Body of pancreas (tissue), 4 donors: ENCODE measurements around the gene GAST. TPM values are rescaled to one million over a fixed set of nuclear protein-coding genes. Genes with fewer than 3 reads are reported as not detected.

ENCODE experiments used
- ATAC-seq: fragments of 150-250 bp; one replicate; pipeline ENCODE4 v1.9.1; 2016
- DNase-seq, 4 donors: peaks; one replicate each; pipeline ENCODE4 v3.0.0-alpha.2; 2019
- H3K27ac ChIP-seq, 4 donors: fragments of 200-600 bp; sonication (generic); 1 replicate in 3 of 4; 2 replicates in 1 of 4; pipeline versions ENCODE4 v1.5.1 to v1.6.1; 2016 to 2019; ENCODE audit warnings: mild to moderate bottlenecking in 1 of 4, mixed read lengths in 1 of 4, moderate library complexity in 1 of 4
- H3K27me3 ChIP-seq, 2 donors: fragments of 200-600 bp; sonication (generic); one replicate each; pipeline ENCODE4 v1.6.0; 2016; ENCODE audit warnings: mild to moderate bottlenecking in 1 of 2
- H3K36me3 ChIP-seq, 2 donors: fragments of 200-600 bp; sonication (generic); replicated peaks in 1 of 2; 2 replicates each; pipeline ENCODE4 v1.5.1; 2016; ENCODE audit warnings: low read depth in 2 of 2; ENCODE audit not compliant: insufficient read depth in 1 of 2
- H3K4me1 ChIP-seq: fragments of 200-600 bp; sonication (generic); one replicate; pipeline ENCODE4 v1.6.0; 2016
- H3K4me3 ChIP-seq, 2 donors: fragments of 200-600 bp; sonication (generic); 1 replicate in 1 of 2; 2 replicates in 1 of 2; pipeline ENCODE4 v1.5.1; 2016 to 2019
- H3K9me3 ChIP-seq, 3 donors: fragments of 200-600 bp; sonication (generic); 1 replicate in 2 of 3; 2 replicates in 1 of 3; pipeline ENCODE4 v1.5.1; 2016
- POLR2A ChIP-seq, 3 donors: fragments of 450-650 bp; IDR thresholded peaks; one replicate each; pipeline ENCODE4 v1.6.1; 2016; ENCODE audit warnings: antibody characterized with exemption in 3 of 3, mild to moderate bottlenecking in 2 of 3
- WGBS, 2 donors: methylation state at CpG; one replicate each; pipeline ENCODE4 v1.1.5; 2017; 5-methylcytosine and 5-hydroxymethylcytosine counted together
- intact Hi-C: fragments of 100-400 bp; cut with DNase I; formaldehyde crosslinking; loops from one replicate; pipeline ENCODE4 v1.15.1; 2023
- total RNA-seq, 2 donors: library from RNA; depleted of rRNA; stranded (reverse); fragments of >200 nt; gene quantifications; one replicate each; pipeline ENCODE4 v1.1.0, GENCODE V29; 2016
- TF ChIP-seq, protein P1 (sequence below), 7 experiments: fragments of 450-650 bp in 4 of 7; fragments of 200-600 bp in 3 of 7; sonication (generic) in 3 of 7; IDR thresholded peaks; one replicate each; pipeline ENCODE4 v1.5.1; 2016 to 2019; ENCODE audit warnings: antibody characterized with exemption in 7 of 7

The GAST gene
- total RNA-seq, 2 donors from 2014 or later, result not detected

DNA sequence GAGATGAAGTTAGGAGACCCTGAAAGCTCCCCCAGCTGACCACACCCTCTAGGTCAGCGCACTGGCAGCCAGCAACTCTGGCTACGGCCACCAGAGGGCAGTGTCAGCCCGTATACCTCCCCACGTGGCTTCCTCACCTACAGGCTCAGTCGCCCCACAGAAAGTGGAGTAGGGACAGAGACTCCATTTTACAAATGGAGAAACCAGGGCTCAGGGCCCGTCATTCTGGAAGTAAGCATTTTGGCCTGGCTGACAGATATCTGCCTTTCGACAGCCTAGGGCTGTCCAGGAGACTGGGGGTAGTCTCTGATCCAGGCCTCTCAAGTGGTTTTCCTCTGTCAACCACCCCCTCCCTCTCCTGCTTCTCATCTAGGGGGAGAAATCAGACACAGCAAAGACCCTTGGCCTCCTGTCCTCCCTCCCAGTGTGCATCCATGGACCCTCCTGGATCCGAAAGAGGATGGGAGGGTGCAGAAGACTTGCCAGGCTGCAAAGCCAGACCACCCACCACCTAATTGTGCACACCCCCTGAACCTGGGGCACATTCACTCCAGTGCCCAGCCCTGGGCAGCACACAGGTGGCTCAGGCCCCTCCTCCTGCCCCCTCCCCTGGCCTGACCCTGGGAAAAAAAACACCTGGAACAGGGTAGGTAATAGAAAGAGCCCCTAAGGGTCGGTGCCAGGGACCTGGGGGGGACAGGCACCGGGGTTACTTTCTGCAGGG lies 26.1 kb downstream of the GAST start:
- intact Hi-C loops, result loop anchor here (2.0 kb wide), 1 partner anchor 65 kb away; no protein-coding TSS in a partner anchor
- TF ChIP-seq POLR2A (IDR thresholded peaks at IDR 0.05), result no peak
- TF ChIP-seq, protein P1, sequence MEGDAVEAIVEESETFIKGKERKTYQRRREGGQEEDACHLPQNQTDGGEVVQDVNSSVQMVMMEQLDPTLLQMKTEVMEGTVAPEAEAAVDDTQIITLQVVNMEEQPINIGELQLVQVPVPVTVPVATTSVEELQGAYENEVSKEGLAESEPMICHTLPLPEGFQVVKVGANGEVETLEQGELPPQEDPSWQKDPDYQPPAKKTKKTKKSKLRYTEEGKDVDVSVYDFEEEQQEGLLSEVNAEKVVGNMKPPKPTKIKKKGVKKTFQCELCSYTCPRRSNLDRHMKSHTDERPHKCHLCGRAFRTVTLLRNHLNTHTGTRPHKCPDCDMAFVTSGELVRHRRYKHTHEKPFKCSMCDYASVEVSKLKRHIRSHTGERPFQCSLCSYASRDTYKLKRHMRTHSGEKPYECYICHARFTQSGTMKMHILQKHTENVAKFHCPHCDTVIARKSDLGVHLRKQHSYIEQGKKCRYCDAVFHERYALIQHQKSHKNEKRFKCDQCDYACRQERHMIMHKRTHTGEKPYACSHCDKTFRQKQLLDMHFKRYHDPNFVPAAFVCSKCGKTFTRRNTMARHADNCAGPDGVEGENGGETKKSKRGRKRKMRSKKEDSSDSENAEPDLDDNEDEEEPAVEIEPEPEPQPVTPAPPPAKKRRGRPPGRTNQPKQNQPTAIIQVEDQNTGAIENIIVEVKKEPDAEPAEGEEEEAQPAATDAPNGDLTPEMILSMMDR (IDR thresholded peaks at IDR 0.05), result peak; percentile 93 to 98 (median 97)
- Histone ChIP-seq H3K4me3 (no peak overlapping the region), H3K27me3 (peaks cover 4 to 18% of the 10 kb centered on the region in 2 donors), H3K36me3 (no peaks in the 10 kb centered on the region), H3K9me3 (no peaks in the 10 kb centered on the region), H3K4me1 (peaks cover 38% of the 10 kb centered on the region), H3K27ac (peak overlapping the region in 2 of 4 donors; percentile 51 to 68)
- peak; percentile 87 for ATAC-seq
- 9 to 14% methylated on average over 5 to 10 of the region's 10 CpGs for WGBS, 2 donors
- DNase-seq, result peak; percentile 86 to 90 (median 86)

DNA sequence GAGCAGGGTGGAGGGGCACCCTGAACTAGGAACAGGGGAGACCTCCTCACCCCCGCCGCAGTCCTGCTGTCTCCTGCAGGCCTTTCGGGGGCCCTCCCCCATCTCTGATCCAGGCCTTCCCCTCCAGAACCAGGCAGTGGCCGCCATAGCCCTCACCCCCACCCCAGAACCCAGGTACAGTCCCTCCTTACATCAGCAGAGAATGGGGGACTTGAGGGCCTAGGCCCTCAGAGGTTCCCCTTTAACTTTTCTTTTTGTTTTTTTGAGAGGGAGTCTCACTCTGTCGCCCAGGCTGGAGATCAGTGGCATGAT lies 26.6 kb downstream of the GAST start:
- DNase-seq (no peak), ATAC-seq (no peak)
- peaks cover 4 to 18% of the 10 kb centered on the region in 2 donors for H3K27me3 ChIP-seq
- 73 to 81% methylated on average over 5 of the region's 5 CpGs for WGBS, 2 donors
- no peaks in the 10 kb centered on the region for H3K9me3 ChIP-seq
- intact Hi-C loops, result loop anchor here (2.0 kb wide), 1 partner anchor 64 kb away; no protein-coding TSS in a partner anchor
- no peak for TF ChIP-seq POLR2A (IDR thresholded peaks at IDR 0.05)
- TF ChIP-seq, protein P1 (IDR thresholded peaks at IDR 0.05), result no peak
- H3K4me3 ChIP-seq, result no peak overlapping the region
- peak overlapping the region in 2 of 4 donors; percentile 51 to 68 for H3K27ac ChIP-seq
- H3K36me3 ChIP-seq, result no peaks in the 10 kb centered on the region
- peaks cover 37% of the 10 kb centered on the region for H3K4me1 ChIP-seq

DNA sequence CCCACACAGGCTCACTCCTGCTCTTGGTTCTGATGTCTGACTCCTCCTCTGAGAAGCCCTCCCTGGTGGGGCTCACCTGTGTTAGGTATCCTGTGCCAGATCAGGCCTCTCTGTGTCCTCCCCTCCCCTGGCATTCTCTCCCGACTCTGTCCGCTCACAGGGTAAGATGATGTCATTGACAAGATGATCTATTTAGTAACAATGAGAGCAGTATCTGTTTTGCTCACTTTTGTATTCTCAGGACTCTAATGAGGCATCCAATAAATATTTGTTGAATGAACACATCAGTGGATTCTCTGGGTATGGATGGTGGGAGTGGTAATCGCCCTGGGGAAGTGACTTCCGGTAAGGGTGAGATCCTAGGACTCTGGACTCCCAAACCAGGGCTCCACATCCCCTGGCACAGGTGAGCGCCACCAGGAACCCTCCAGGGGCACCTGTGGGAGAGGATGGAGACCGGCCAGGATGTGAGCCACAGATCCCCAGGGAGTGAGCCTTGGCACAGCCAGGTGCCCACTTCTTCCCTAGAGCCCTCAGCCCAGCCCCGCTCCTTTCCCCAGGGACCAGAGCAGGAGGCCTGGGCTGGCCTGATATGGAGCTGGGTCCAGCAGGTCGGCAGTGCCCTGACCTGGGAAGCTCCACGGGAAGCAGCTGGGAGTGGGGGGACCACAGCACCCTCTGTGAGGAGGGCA lies 27.7 kb downstream of the GAST start:
- H3K36me3 ChIP-seq, result no peaks in the 10 kb centered on the region
- H3K27me3 ChIP-seq, result peaks cover 0 to 8% of the 10 kb centered on the region in 2 donors
- H3K27ac ChIP-seq, result peak overlapping the region in 3 of 4 donors; percentile 51 to 68 (median 65)
- DNase-seq (peak in 3 of 4 donors; percentile 21 to 37 (median 28)), ATAC-seq (peak; percentile 65)
- H3K9me3 ChIP-seq, result no peaks in the 10 kb centered on the region
- peaks cover 26% of the 10 kb centered on the region for H3K4me1 ChIP-seq
- peak in 1 of 3 donors; percentile 38 for TF ChIP-seq POLR2A (IDR thresholded peaks at IDR 0.05)
- TF ChIP-seq, protein P1 (IDR thresholded peaks at IDR 0.05), result no peak
- no peak overlapping the region for H3K4me3 ChIP-seq
- 56 to 63% methylated on average over 3 to 9 of the region's 9 CpGs for WGBS, 2 donors
- intact Hi-C loops, result loop anchor here (2.0 kb wide), 1 partner anchor 63 kb away; no protein-coding TSS in a partner anchor

GRCh38 chr17:41740506-41740905 lies 28.4 kb downstream of the GAST start:
- peaks cover 0 to 3% of the 10 kb centered on the region in 2 donors for H3K27me3 ChIP-seq
- no peak for TF ChIP-seq POLR2A (IDR thresholded peaks at IDR 0.05)
- TF ChIP-seq, protein P1 (IDR thresholded peaks at IDR 0.05), result no peak
- peak overlapping the region in 2 of 4 donors; percentile 65 to 68 for H3K27ac ChIP-seq
- H3K4me1 ChIP-seq, result peaks cover 21% of the 10 kb centered on the region
- intact Hi-C loops, result no loop called here
- ATAC-seq (no peak), DNase-seq (no peak)
- H3K9me3 ChIP-seq, result no peaks in the 10 kb centered on the region
- 84 to 93% methylated on average over 4 to 5 of the region's 5 CpGs for WGBS, 2 donors
- no peaks in the 10 kb centered on the region for H3K36me3 ChIP-seq
- H3K4me3 ChIP-seq, result no peak overlapping the region
